ENCODE data around the gene SLC37A3. TPM values are rescaled to one million over a fixed set of nuclear protein-coding genes. Genes with fewer than 3 reads are reported as not detected.

Gene SLC37A3
- total RNA-seq, 1 donor from 2014 or later, result 86.4 TPM

Other genes with a start within 250 kb of the SLC37A3 start
- gene KDM7A, start 221.5 kb downstream of the SLC37A3 start, total RNA-seq, result 29.1 and 29.2 TPM in 2 replicates
- 16.3 and 16.5 TPM in 2 replicates for gene RAB19, start 5.5 kb upstream of the SLC37A3 start, total RNA-seq
- gene MKRN1, start 81.0 kb upstream of the SLC37A3 start, total RNA-seq, result 81.5 and 85.8 TPM in 2 replicates
- not detected in 2 replicates for gene DENND2A, start 242.3 kb upstream of the SLC37A3 start, total RNA-seq

Data from T-helper 1 cell treated with Interleukin-12 subunit alpha and Interleukin-12 subunit beta and Interleukin-4 antibody, amounts not matched to agents 30 ng/mL and 1 ng/mL, for 36 hours (primary cell).